Mesenchymal stem cell (in vitro differentiated cells and primary cell): ENCODE results near the gene TTLL10.

Source experiments
- DNase-seq: peaks from one replicate; pipeline ENCODE4 v3.0.0-alpha.2; 2013
- H2AFZ ChIP-seq: one replicate; pipeline ENCODE4 v1.6.1; 2013; ENCODE audit warnings: low read depth, mild to moderate bottlenecking, control low read depth, inconsistent platforms, low read length, moderate library complexity
- H2AK5ac ChIP-seq: 2 replicates; pipeline ENCODE4 v1.6.1; 2013; ENCODE audit warnings: low read length, moderate library complexity, mild to moderate bottlenecking, inconsistent platforms; ENCODE audit not compliant: severe bottlenecking
- H2BK120ac ChIP-seq: one replicate; pipeline ENCODE4 v1.6.1; 2013; ENCODE audit warnings: low read depth, mild to moderate bottlenecking, inconsistent platforms, low read length, moderate library complexity
- H2BK12ac ChIP-seq, 2 experiments: one replicate each; pipeline ENCODE4 v1.6.1; 2013; ENCODE audit warnings: inconsistent platforms in 2 of 2, low read length in 2 of 2, mild to moderate bottlenecking in 2 of 2, moderate library complexity in 2 of 2, control low read depth in 1 of 2
- H2BK15ac ChIP-seq: one replicate; pipeline ENCODE4 v1.6.1; 2013; ENCODE audit warnings: mild to moderate bottlenecking, low read depth, inconsistent platforms; ENCODE audit not compliant: poor library complexity, severe bottlenecking
- H2BK5ac ChIP-seq: 2 replicates; pipeline ENCODE4 v1.6.1; 2013; ENCODE audit warnings: low read depth, mild to moderate bottlenecking, low read length, control low read depth, inconsistent platforms; ENCODE audit not compliant: poor library complexity, severe bottlenecking
- H3K14ac ChIP-seq, 2 experiments: one replicate each; pipeline ENCODE4 v1.6.1; 2013; ENCODE audit warnings: inconsistent platforms in 2 of 2, low read length in 2 of 2, control low read depth in 1 of 2, mild to moderate bottlenecking in 1 of 2, moderate library complexity in 1 of 2
- H3K18ac ChIP-seq, 2 experiments: one replicate each; pipeline ENCODE4 v1.6.1; 2013; ENCODE audit warnings: inconsistent platforms in 2 of 2, low read length in 2 of 2, control low read depth in 1 of 2, low read depth in 1 of 2, mild to moderate bottlenecking in 1 of 2
- H3K23ac ChIP-seq, 2 experiments: one replicate each; pipeline ENCODE4 v1.6.1; 2013; ENCODE audit warnings: inconsistent platforms in 2 of 2, low read length in 2 of 2, mild to moderate bottlenecking in 2 of 2, moderate library complexity in 2 of 2, control low read depth in 1 of 2
- H3K27ac ChIP-seq: 2 replicates; pipeline ENCODE4 v1.5.1; 2013; ENCODE audit warnings: mild to moderate bottlenecking, moderate library complexity, low read length, control low read depth, inconsistent platforms; ENCODE audit not compliant: poor library complexity, severe bottlenecking
- H3K27me3 ChIP-seq, 2 experiments: 2 replicates each; pipeline versions ENCODE4 v1.6.1 to v1.7.0; 2013; ENCODE audit warnings: low read length in 2 of 2, mild to moderate bottlenecking in 2 of 2, moderate library complexity in 2 of 2, control low read depth in 1 of 2, inconsistent platforms in 1 of 2; ENCODE audit not compliant: control insufficient read depth in 1 of 2, insufficient read depth in 1 of 2
- H3K36me3 ChIP-seq, 2 experiments: 2 replicates each; pipeline versions ENCODE4 v1.6.1 to v1.7.0; 2013; ENCODE audit warnings: low read length in 2 of 2, control low read depth in 1 of 2, inconsistent platforms in 1 of 2, low read depth in 1 of 2, mild to moderate bottlenecking in 1 of 2; ENCODE audit not compliant: insufficient read depth in 2 of 2, control insufficient read depth in 1 of 2
- H3K4ac ChIP-seq, 2 experiments: one replicate each; pipeline ENCODE4 v1.6.1; 2013; ENCODE audit warnings: inconsistent platforms in 2 of 2, low read length in 2 of 2, mild to moderate bottlenecking in 2 of 2, moderate library complexity in 2 of 2, control low read depth in 1 of 2, low read depth in 1 of 2
- H3K4me1 ChIP-seq: 2 replicates; pipeline ENCODE4 v1.6.1; 2013; ENCODE audit warnings: low read depth, low read length, control low read depth; ENCODE audit not compliant: control insufficient read depth, insufficient read depth
- H3K4me2 ChIP-seq: 2 replicates; pipeline ENCODE4 v1.6.1; 2013; ENCODE audit warnings: low read length, mild to moderate bottlenecking, inconsistent platforms; ENCODE audit not compliant: poor library complexity, severe bottlenecking
- H3K4me3 ChIP-seq, 2 experiments: 2 replicates each; pipeline versions ENCODE4 v1.5.1 to v1.7.0; 2013; ENCODE audit warnings: low read length in 2 of 2, mild to moderate bottlenecking in 2 of 2, control low read depth in 1 of 2, low read depth in 1 of 2; ENCODE audit not compliant: insufficient read depth in 1 of 2
- H3K79me1 ChIP-seq: replicated peaks from 2 replicates; pipeline ENCODE4 v1.6.1; 2013; ENCODE audit warnings: mild to moderate bottlenecking, control low read depth, low read length, inconsistent platforms; ENCODE audit not compliant: poor library complexity, severe bottlenecking
- H3K9ac ChIP-seq: 2 replicates; pipeline ENCODE4 v1.7.0; 2013; ENCODE audit warnings: mild to moderate bottlenecking, low read length, moderate library complexity
- H3K9me3 ChIP-seq: 2 replicates; pipeline ENCODE4 v1.7.0; 2013; ENCODE audit warnings: mild to moderate bottlenecking, low read length; ENCODE audit not compliant: control insufficient read depth
- H4K8ac ChIP-seq: one replicate; pipeline ENCODE4 v1.6.1; 2013; ENCODE audit warnings: inconsistent platforms, mild to moderate bottlenecking, low read length, moderate library complexity
- H4K91ac ChIP-seq: one replicate; pipeline ENCODE4 v1.6.1; 2013; ENCODE audit warnings: mild to moderate bottlenecking, low read length, inconsistent platforms
- WGBS: methylation state at CpG from one replicate; pipeline ENCODE4 v1.1.7; 2013; ENCODE audit warnings: mixed read lengths; 5-methylcytosine and 5-hydroxymethylcytosine counted together

Gene TTLL10

GRCh38 chr1:1182491-1183220, 9.0 kb downstream of the TTLL10 start:
- 83% methylated on average over 34 of the region's 39 CpGs for WGBS
- H4K91ac ChIP-seq, result no peak overlapping the region

GRCh38 chr1:1183221-1183747, 9.6 kb downstream of the TTLL10 start:
- no peak overlapping the region for H2AK5ac ChIP-seq
- peaks cover 33% of the 10 kb centered on the region for H3K4me1 ChIP-seq
- no peak overlapping the region for H2BK120ac ChIP-seq
- no peaks in the 10 kb centered on the region for H3K9me3 ChIP-seq
- H2BK5ac ChIP-seq, result no peak overlapping the region
- 85% methylated on average over 21 of the region's 21 CpGs for whole genome bisulfite sequencing
- peaks cover 0 to 48% of the 10 kb centered on the region in 2 experiments for H3K27me3 ChIP-seq
- no peak overlapping the region for H3K18ac ChIP-seq
- no peak overlapping the region for H3K14ac ChIP-seq
- DNase-seq, result no peak
- no peak overlapping the region for H4K91ac ChIP-seq
- H3K79me1 ChIP-seq, result no peaks in the 10 kb centered on the region
- no peak overlapping the region for H3K27ac ChIP-seq
- no peak overlapping the region for H3K4me3 ChIP-seq
- no peak overlapping the region for H3K4ac ChIP-seq
- H3K4me2 ChIP-seq, result no peak overlapping the region
- no peak overlapping the region for H2AFZ ChIP-seq
- no peak overlapping the region for H3K9ac ChIP-seq
- H2BK15ac ChIP-seq, result no peak overlapping the region
- H2BK12ac ChIP-seq, result no peak overlapping the region
- peaks cover 0 to 4% of the 10 kb centered on the region in 2 experiments for H3K36me3 ChIP-seq
- no peak overlapping the region for H4K8ac ChIP-seq
- H3K23ac ChIP-seq, result no peak overlapping the region

More at GRCh38 chr1:1182491-1183220, 9.0 kb downstream of the TTLL10 start:
- Histone ChIP-seq H3K79me1 (no peaks in the 10 kb centered on the region), H3K4me3 (no peak overlapping the region), H2AK5ac (no peak overlapping the region), H3K14ac (no peak overlapping the region), H2BK5ac (no peak overlapping the region), H2AFZ (no peak overlapping the region), H3K27me3 (peaks cover 4 to 52% of the 10 kb centered on the region in 2 experiments), H3K9ac (no peak overlapping the region), H2BK15ac (no peak overlapping the region), H2BK12ac (no peak overlapping the region), H3K4me2 (no peak overlapping the region), H3K36me3 (peaks cover 0 to 4% of the 10 kb centered on the region in 2 experiments), H3K4me1 (peaks cover 37% of the 10 kb centered on the region), H3K9me3 (no peaks in the 10 kb centered on the region), H3K27ac (no peak overlapping the region), H4K8ac (no peak overlapping the region), H3K18ac (no peak overlapping the region), H3K23ac (no peak overlapping the region), H2BK120ac (no peak overlapping the region), H3K4ac (no peak overlapping the region)
- no peak for DNase-seq

GRCh38 chr1:1183833-1184775, 10.4 kb downstream of the TTLL10 start:
- no peaks in the 10 kb centered on the region for H3K9me3 ChIP-seq
- H3K9ac ChIP-seq, result no peak overlapping the region
- H3K79me1 ChIP-seq, result no peaks in the 10 kb centered on the region
- no peak overlapping the region for H3K4ac ChIP-seq
- no peak overlapping the region for H3K4me3 ChIP-seq
- no peak overlapping the region for H3K27ac ChIP-seq
- no peak overlapping the region for H3K4me2 ChIP-seq
- H2AK5ac ChIP-seq, result no peak overlapping the region
- H3K23ac ChIP-seq, result no peak overlapping the region
- H3K36me3 ChIP-seq, result no peaks in the 10 kb centered on the region
- no peak for DNase-seq
- H4K91ac ChIP-seq, result no peak overlapping the region
- no peak overlapping the region for H3K18ac ChIP-seq
- peaks cover 0 to 46% of the 10 kb centered on the region in 2 experiments for H3K27me3 ChIP-seq
- no peak overlapping the region for H2BK15ac ChIP-seq
- H2BK5ac ChIP-seq, result no peak overlapping the region
- no peak overlapping the region for H2BK12ac ChIP-seq
- 92% methylated on average over 30 of the region's 33 CpGs for WGBS
- H2BK120ac ChIP-seq, result no peak overlapping the region
- no peak overlapping the region for H4K8ac ChIP-seq
- no peak overlapping the region for H3K14ac ChIP-seq
- no peak overlapping the region for H2AFZ ChIP-seq
- H3K4me1 ChIP-seq, result peaks cover 27% of the 10 kb centered on the region
